Endometrial microvascular endothelial cells (primary cell): ENCODE data around the gene OR2L13. TPM values are rescaled to one million over a fixed set of nuclear protein-coding genes. Genes with fewer than 3 reads are reported as not detected.

Experiments
- total RNA-seq: library from RNA; depleted of rRNA; stranded (reverse); fragments of >200 nt; gene quantifications from one replicate; pipeline ENCODE4 v1.2.3, GENCODE V29; 2015; ENCODE audit errors: inconsistent ontology term

The OR2L13 gene
- total RNA-seq, 1 donor from 2014 or later = not detected

Other genes starting within 250 kb of the OR2L13 start
- 0.65 TPM for gene TRIM58, start 238.0 kb upstream of the OR2L13 start, total RNA-seq
- gene OR2W3, start 199.6 kb upstream of the OR2L13 start, total RNA-seq = not detected
- not detected for gene OR2T8, start 174.9 kb upstream of the OR2L13 start, total RNA-seq
- gene OR2AJ1, start 170.3 kb upstream of the OR2L13 start, total RNA-seq = not detected
- gene OR2L8, start 146.3 kb upstream of the OR2L13 start, total RNA-seq = not detected
- gene OR2AK2, start 130.0 kb upstream of the OR2L13 start, total RNA-seq = not detected
- gene OR2L5, start 81.5 kb upstream of the OR2L13 start, total RNA-seq = not detected
- not detected for gene OR2L2, start 65.1 kb upstream of the OR2L13 start, total RNA-seq
- gene OR2L3, start 48.3 kb upstream of the OR2L13 start, total RNA-seq = not detected
- not detected for gene OR2M5, start 50.0 kb downstream of the OR2L13 start, total RNA-seq
- not detected for gene OR2M2, start 79.6 kb downstream of the OR2L13 start, total RNA-seq
- not detected for gene OR2M3, start 102.1 kb downstream of the OR2L13 start, total RNA-seq
- not detected for gene OR2M4, start 136.2 kb downstream of the OR2L13 start, total RNA-seq
- gene OR2T33, start 182.8 kb downstream of the OR2L13 start, total RNA-seq = not detected
- gene OR2T12, start 208.2 kb downstream of the OR2L13 start, total RNA-seq = not detected
- gene OR2M7, start 229.4 kb downstream of the OR2L13 start, total RNA-seq = not detected